Activated CD4-positive, CD25-positive, alpha-beta regulatory T cell (primary cell): ENCODE measurements around the gene MDP1.
"Not testable (repeated sequence)": the region's sequence is repeated elsewhere in the genome, so short reads cannot be mapped to it uniquely, and the experiment has no call there.

Experiments
- DNase-seq, 4 experiments: peaks; one replicate each; lab custom pipeline; 2025; lab: John Stamatoyannopoulos, UW

MDP1 gene

GRCh38 chr14:24231263-24232120, 15.6 kb upstream of the MDP1 start:
- no peak for DNase-seq

DNA sequence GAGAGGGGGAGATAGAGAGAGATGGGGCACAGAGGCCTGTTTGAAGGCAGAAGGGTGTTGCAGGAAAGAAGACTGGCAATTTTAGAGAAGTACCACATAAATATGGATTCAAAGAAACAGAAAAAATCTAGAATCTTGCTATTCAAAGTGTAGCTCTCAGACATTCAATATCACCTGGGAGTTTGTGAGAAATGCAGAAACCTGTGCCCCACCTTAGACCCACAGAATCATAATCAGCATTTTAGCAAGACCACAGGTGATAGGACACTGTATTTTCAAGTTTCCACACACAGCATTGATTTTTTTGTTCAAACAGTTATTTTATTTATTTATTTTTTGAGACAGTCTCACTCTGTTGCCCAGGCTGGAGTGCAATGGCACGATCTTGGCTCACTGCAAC, 13.0 kb upstream of the MDP1 start:
- DNase-seq = no peak

DNA sequence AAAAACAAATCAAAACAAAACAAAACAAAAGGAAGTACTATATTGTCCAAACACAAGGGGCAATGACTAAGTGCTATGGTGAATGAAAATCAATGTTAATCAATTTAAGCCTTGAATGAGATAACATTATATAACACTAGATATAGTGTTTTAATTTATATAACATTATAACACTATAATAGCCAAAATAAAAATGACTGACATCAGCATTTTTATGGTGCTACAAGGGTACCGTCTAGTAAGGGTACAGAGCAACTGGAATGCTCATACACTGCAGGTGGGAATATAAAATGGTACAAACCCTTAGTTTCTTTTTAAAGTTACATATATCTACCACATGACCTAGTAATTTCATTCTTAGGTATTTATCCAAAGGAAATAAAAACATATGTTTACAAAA, 10.6 kb upstream of the MDP1 start:
- no peak for DNase-seq

DNA sequence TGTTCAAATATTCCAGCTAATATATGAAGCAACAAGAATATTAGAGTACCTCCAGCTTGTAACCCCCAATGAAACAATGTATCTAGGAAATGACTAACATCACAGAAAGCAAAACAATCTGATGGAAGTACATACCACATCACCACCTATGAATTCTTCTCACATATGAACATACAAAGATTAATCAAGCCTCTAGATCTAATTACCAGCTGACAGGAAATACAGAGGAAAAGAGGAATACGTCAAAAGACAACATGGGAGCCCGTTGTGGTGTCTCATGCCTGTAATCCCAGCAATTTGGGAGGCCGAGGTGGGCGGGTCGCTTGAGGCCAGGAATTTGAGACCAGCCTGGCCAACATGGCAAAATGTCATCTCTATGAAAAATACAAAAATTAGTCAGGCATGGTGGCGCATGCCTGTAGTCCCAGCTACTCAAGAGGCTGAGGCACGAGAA, 8.8 kb upstream of the MDP1 start:
- DNase-seq = no peak

DNA sequence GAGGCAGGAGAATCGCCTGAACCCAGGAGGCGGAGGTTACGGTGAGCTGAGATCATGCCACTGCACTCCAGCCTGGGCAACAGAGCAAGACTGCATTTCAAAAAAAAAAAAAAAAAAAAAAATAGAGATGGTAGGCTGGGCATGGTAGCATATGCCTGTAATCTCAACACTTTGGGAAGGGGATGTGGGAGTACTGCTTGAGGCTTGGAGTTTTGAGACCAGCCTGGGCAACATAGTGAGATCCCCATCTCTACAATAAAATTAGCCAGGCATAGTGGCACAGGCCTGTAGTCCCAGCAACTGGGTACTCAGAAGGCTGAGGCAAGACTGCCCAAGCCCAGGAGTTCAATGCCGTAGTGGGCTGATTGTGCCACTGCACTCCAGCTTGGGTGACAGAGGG, 7.1 kb upstream of the MDP1 start:
- not testable (repeated sequence) for DNase-seq

DNA sequence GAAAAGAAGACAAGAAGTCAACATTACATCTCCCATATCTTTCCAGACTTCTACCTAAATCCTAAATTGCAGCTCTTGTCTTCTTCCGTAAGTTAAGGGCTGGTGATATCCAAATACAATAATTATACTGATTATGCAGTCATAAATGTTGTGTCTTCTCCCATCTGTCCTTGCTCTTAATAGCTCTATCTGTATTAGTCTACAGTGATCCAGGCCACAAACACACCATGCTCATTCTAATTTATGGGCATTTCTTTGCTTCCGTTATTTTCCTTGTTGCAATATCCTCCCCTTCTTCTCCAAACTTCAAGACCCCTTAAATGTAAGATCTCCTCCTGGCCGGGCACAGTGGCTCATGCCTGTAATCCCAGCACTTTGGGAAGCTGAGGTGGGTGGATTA, 3.7 kb upstream of the MDP1 start:
- no peak for DNase-seq

DNA sequence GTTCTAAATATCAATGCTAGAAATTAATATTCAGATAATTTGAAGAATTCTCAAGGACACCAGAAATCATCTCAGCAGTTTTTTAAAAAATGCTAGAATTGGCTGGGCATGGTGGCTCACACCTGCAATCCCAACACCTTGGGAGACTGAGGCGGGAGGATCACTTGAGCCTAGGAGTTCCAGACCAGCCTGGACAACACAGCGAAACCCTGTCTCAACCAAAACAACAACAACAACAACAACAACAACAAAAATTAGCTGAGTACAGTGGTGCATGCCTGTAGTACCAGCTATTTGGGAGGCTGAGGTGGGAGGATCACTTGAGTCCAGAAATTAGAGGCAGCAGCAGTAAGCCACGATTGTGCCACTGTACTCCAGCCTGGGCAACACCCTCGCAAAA, 3.2 kb upstream of the MDP1 start:
- no peak for DNase-seq

DNA sequence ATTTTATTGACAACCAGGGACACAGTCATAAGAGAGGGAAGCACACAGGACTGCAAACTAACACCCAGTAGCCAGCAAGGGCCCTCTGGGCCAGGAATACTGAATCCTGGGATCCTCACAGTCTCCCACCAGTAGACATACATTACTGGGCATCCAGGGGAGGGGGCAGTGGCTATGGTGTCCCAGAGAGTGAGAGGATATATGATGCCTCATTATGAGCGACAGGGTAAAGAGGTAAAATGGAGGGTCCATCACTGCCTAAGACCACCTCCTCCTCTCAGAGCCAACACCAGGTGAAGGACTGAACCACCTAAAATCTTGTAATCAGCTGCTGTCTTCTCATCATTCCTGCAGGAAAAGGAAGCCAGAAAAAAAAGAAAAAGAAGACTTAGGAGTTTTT, 1.0 kb upstream of the MDP1 start:
- DNase-seq = not testable (repeated sequence)

- DNase-seq = no peak
Observed at GRCh38 chr14:24216345-24216699, 456 bp upstream of the MDP1 start.

DNA sequence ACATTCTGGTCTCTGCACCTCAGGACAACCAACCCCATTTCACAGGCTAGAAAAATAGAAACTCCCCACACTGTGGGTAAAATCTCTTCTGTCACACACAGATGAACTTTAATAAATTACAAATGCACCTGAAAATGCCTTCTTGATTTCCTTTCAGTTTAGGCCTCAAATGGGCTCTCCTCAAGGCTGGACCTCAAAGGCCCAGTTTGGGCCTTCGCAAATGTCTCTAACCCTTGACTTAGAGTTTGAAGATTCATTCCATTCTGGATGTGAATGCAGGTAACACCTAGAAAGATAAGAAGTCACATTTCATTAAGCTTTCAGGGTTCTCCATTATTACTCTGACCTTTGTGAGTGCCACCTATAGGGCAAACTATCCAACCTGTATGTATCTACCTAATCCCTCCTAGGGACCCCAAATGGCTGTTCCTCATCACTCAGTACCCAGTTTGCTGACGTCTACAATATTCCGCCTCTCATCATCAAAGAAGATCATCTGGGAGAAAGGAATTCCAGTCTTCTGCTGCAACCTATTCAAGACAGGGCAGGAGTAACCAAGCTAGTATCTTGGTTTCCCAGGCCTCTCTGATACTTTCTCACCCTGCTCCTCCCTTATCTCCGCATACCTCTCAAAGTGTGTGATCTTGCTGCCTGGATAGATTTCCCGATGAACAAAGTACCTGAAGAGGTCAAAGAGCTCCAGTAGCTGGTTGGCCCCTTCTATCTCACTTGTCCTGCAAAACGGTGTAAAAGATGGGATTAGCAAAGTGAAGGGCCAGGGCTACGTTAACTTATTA, 1.8 kb downstream of the MDP1 start:
- DNase-seq = no peak

DNA sequence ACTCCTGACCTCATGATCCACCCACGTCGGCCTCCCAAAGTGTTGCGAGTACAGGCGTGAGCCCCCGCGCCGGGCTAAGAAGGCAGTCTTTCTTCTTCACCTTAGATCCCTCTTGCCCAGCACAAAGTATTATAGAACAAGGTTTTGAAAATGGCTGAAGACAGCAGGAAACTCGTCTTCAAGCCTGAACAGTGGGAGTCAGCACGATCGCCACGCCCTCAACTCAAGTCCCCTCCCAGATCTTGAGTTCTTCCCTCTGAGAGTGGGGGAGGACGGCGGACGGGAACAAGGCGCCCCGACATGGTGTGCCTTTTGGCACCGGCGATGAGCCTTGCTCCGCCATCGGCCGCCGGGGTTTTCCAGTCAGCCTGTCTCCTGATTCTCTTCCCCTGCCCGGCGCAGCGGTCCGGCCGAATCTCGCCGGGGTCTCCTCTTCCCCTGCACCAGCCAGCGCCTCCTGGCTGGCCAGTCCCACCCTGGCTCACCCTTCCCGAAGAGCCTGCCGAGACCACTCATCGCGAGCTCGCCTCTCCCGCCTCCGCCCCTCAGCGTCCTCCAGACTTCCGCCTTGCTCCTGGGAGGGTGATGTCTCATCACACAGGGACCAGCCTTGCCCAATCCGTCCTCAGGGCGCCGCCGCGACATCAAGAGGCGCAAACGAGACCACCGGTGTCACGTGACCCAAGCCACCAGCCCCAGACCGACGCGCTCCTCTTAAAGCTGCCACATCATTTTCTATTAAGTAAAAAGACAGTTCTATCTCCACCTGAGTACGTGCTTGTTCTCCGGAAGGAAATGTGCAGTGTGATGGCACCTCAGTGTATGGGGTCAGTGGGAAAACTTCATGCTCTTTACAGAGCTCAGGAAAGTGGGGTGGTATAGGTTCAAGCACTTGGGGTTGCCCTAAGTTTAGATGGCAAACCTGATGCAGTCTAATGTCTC, 2.7 kb downstream of the MDP1 start, which contains the start of gene CHMP4A:
Gene CHMP4A (minus strand): TSS at position 565 of the 942 bp plus-strand sequence. CDS start 49 bp downstream, at position 516.
- DNase-seq = peak; percentile 87 to 92 (median 90)

DNA sequence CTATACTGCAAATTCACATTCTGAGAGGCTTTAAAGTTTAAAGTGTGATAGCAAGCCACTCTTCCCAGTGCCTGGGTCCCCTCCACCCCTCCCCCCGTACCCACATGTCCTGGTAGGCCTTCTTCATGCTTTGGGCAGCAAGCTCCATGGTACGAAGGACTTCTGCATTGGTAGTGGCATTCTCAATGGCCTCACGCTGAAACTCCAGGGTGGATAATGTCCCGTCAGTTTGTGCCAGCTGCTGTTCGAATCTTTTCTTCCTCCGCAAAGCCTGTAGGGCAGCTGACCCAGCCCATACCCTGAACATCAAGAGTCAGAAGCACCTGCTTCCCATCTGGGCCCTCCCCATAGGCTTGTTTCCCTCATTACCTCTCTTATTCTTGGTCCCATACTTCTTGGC, 4.6 kb downstream of the MDP1 start:
- no peak for DNase-seq

DNA sequence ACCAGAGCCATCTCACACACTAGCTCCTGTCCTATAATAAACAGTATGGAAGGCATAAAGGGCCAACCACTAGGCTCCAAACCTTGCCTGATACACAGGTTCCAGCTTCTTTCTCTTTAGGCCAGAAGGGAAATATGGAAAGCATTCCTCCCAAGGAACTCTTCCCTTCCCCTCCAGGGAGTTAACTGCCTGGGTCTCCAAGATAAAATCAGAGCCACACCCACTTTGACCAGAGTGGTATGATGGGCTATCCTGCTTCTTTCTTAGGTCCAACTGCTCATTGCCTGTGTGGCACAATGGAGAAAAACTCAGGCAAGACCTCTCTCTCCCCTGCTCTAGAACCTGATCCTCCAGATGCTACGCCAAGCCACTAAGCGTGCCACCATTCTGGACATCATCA, 8.2 kb downstream of the MDP1 start:
- no peak for DNase-seq

GRCh38 chr14:24207104-24207551, 8.7 kb downstream of the MDP1 start:
- no peak for DNase-seq

GRCh38 chr14:24206260-24207103, 9.4 kb downstream of the MDP1 start:
- no peak for DNase-seq

GRCh38 chr14:24204163-24205146, 11.4 kb downstream of the MDP1 start:
- no peak for DNase-seq

GRCh38 chr14:24203249-24203886, 12.5 kb downstream of the MDP1 start:
- not testable (repeated sequence) for DNase-seq

DNA sequence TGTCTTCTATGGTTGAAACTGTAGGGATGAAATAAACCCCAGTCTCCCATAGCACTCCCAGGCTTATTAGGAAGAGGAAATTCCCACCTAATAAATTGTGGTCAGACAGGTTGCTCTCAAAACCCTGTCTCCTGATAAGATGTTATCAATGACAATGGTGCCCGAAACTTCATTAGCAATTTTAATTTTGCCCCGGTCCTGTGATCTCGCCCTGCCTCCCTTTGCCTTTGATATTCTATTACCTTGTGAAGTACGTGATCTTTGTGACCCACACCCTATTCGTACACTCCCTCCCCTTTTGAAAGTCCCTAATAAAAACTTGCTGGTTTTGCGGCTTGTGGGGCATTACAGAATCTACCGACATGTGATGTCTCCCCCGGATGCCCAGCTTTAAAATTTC, 13.3 kb downstream of the MDP1 start:
- not testable (repeated sequence) for DNase-seq
